ENCODE data around the gene GRK6.

The GRK6 gene

DNA sequence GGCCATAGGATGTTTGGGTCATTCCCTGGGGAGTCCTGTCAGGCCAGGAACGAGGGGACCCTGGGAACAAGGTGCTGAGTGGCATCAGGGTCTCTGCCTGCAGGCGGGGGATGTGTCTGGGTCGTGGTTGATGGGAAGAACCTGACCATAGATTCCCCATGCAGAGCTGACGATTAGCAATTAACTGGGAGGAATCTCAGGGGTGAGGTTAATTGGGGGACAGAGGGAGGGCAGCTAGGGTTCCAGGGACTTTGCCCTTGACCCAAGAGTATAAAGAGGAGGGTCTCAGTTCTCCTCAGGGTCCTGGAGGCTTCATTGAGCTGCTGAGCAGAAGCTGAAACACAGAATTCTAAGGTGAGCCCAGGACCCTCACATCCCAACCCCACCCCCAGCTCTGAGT lies 42.3 kb upstream of the GRK6 start, which contains the start of gene SLC34A1:
TSS of gene SLC34A1 (plus strand) at position 301 of the 400 bp plus-strand sequence. CDS start 1,308 bp downstream, outside the sequence.
- TF ChIP-seq CTCF (IDR thresholded peaks at IDR 0.05; ENCODE audit: low read depth, low read length, missing control alignments): no peak
- no peak within 1 kb of the TSS for H3K4me3 ChIP-seq (ENCODE audit: low read depth, low read length)
- no peak for DNase-seq (ENCODE audit: low read depth)

- H3K4me3 ChIP-seq (ENCODE audit: low read depth, low read length): no peak overlapping the region
- no peak for DNase-seq (ENCODE audit: low read depth)
- no peak for TF ChIP-seq CTCF (IDR thresholded peaks at IDR 0.05; ENCODE audit: low read depth, low read length, missing control alignments)
Observed at GRCh38 chr5:177385720-177386119, 40.8 kb upstream of the GRK6 start.

- no peak for DNase-seq (ENCODE audit: low read depth)
- H3K4me3 ChIP-seq (ENCODE audit: low read depth, low read length): no peak overlapping the region
- TF ChIP-seq CTCF (IDR thresholded peaks at IDR 0.05; ENCODE audit: low read depth, low read length, missing control alignments): no peak
Observed at GRCh38 chr5:177386542-177386941, 39.9 kb upstream of the GRK6 start.

- no peak for TF ChIP-seq CTCF (IDR thresholded peaks at IDR 0.05; ENCODE audit: low read depth, low read length, missing control alignments)
- DNase-seq (ENCODE audit: low read depth): no peak
- no peak overlapping the region for H3K4me3 ChIP-seq (ENCODE audit: low read depth, low read length)
Observed at GRCh38 chr5:177387405-177387804, 39.1 kb upstream of the GRK6 start.

DNA sequence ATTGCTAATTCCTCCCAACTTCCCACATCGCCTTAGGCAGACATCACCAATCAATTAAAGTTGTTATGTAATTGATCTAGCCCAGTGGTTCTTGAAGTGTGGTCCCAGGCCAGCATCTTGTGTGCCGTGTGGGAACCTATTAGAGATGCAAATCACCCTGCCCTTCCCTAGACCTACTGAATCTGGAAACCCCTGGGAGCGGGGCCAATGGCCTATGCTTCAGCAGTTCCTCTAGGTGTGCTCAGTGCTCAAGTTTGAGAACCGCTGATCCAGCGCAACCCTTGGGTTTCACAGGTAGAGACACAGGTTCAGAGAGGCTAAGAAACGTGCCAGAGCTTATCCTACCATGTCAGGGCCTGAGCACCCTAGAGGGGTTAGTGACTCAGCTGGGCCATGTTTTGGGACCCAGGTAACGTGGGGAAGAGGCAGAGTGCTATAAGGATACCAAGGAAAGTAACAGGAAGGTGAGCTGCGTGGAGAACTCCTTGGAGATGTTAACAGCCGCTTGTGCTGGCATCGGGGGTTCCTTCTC lies 37.9 kb upstream of the GRK6 start:
- DNase-seq (ENCODE audit: low read depth): no peak
- no peak overlapping the region for H3K4me3 ChIP-seq (ENCODE audit: low read depth, low read length)
- TF ChIP-seq CTCF (IDR thresholded peaks at IDR 0.05; ENCODE audit: low read depth, low read length, missing control alignments): no peak

DNA sequence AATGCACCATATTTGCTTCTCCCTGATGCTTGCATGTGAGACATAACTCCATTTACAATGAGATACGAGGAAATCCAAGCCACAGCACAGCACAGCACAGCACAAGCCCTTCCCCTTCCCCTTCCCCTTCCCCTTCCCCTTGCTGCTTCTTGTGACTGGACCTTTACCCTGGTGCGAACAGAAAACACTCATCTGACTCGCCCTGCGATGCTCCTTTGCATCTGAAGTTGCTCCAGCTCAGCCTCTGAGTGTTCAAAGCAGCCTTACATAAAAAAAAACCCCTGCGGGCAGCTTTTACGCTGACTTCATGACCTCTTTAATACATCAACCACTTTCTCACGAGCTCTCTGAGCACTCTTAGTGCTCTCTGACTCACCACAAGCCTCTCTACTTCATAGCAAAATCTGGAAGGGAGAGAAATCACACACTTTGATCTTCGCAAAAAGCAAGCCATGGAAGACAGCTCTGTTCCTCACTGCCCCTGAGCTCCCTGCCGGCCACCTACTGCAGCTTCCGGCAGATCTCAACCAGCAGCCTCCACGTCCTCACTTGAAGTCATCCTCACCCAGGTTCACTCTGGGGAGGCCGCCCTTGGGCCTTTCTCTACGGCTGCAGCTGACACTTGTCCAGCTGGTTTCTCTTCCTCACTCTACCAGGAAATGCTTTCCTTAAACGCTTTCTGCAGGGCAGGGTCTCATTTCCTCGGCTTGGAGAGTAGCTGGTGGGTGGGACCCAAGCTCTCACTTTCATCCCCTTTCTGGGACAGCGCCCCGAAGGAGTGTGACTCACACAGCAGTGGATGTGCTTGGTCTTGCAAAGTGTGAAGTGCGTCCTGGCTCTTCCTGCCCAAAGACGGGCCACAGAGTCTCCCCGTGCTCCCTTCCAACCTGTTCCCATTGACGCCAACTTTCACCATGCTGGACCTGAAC lies 37.0 kb upstream of the GRK6 start:
- DNase-seq (ENCODE audit: low read depth): peak; percentile 53
- peak; percentile 20 for TF ChIP-seq CTCF (IDR thresholded peaks at IDR 0.05; ENCODE audit: low read depth, low read length, missing control alignments)
- H3K4me3 ChIP-seq (ENCODE audit: low read depth, low read length): no peak overlapping the region
